Activated CD8-positive, alpha-beta memory T cell treated with anti-CD3 and anti-CD28 coated beads for 4 hours (primary cell): ENCODE data around the gene CAPZA1.

Experiments used
- DNase-seq, 2 donors: peaks; one replicate each; pipeline ENCODE4 v3.0.0-alpha.2; 2020; ENCODE audit warnings: low read depth in 2 of 2

The CAPZA1 gene

GRCh38 chr1:112676543-112676942, 56.9 kb downstream of the CAPZA1 start:
- no peak for DNase-seq

- DNase-seq = no peak
Measured at GRCh38 chr1:112677501-112677900, 57.9 kb downstream of the CAPZA1 start.

DNA sequence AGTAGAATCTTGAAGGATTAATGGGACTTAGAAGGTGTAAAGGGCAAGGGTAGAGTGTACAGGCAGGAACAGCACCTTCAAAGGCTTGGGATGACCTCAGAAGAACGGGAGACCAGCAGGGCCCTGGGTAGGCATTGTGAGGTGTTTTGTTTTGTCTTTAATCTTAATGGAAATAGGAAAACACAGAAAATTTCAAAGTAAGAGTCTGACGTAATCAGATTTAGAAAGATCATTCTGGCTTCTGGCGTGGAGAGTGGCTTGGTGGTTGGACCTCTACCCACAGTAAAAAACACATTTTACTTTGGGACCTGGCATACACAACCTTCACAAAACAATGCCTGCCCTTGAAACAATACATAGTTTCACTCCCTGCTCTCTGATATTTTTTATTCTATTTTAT, 59.0 kb downstream of the CAPZA1 start:
- DNase-seq = no peak

GRCh38 chr1:112685913-112686312, 66.3 kb downstream of the CAPZA1 start:
- DNase-seq = no peak

GRCh38 chr1:112686417-112686816, 66.8 kb downstream of the CAPZA1 start:
- no peak for DNase-seq

- DNase-seq = no peak
Measured at GRCh38 chr1:112686835-112687234, 67.2 kb downstream of the CAPZA1 start.

DNA sequence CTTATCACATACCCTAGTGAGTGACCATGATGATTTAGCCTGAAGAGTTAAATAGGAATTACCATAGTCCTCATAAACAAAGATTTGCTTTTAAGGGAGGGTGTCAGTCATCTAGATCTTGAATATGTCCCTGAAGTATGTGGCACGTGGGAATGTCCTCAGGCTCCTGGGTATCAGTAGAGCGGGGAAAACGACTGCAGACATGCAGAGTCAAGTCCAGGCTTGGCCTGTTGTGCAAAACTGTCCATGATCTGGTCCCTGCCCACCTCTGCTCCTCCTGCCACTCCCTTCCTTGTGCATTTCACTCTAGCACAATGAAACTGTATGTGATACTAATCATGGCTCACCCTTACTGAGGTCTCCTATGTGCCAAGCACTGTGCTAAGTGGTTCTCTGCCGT, 67.7 kb downstream of the CAPZA1 start:
- no peak for DNase-seq

GRCh38 chr1:112687785-112688496, 68.3 kb downstream of the CAPZA1 start:
- DNase-seq = no peak

DNA sequence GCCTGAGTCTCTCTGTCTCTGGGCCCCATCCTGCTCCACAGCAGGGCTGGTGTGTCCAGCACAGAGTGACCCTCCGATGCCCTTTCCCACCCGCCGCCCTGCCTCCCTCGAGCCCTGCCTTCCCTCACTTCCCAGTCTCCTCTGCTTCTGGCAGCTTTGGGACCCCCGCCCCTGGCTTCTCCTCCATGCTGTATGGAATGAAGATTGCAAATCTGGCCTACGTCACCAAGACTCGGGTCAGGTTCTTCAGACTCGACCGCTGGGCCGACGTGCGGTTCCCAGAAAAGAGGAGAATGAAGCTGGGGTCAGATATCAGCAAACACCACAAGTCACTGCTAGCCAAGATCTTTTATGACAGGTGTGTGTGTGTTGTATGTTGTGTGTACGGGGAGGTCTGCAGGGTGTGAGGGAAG, 69.2 kb downstream of the CAPZA1 start:
- DNase-seq = no peak

DNA sequence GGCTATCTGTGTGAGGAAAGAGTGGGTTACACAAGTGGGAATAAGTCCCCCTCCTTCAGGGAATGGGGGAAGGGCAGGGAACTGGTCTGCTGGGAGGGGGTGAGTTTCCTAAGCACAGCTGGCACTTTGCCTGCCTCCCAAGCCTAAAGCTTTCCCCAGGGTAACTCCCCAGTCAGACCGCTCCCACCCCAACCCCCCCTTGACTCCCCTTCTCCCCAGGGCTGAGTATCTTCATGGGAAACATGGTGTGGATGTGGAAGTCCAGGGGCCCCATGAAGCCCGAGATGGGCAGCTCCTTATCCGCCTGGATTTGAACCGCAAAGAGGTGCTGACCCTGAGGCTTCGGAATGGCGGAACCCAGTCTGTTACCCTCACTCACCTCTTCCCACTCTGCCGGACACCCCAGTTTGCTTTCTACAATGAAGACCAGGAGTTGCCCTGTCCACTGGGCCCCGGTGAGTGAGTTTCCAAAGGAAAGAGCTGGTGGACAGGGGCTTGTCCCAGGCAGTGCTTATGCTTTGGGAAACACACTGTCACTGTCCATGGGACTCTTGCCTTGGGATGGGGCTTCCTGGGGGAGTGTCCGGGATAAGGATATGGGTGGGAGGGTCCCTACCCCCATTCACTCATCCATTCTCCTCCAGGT, 69.7 kb downstream of the CAPZA1 start:
- DNase-seq = no peak

- DNase-seq = no peak
Measured at GRCh38 chr1:112689842-112690237, 70.2 kb downstream of the CAPZA1 start.

DNA sequence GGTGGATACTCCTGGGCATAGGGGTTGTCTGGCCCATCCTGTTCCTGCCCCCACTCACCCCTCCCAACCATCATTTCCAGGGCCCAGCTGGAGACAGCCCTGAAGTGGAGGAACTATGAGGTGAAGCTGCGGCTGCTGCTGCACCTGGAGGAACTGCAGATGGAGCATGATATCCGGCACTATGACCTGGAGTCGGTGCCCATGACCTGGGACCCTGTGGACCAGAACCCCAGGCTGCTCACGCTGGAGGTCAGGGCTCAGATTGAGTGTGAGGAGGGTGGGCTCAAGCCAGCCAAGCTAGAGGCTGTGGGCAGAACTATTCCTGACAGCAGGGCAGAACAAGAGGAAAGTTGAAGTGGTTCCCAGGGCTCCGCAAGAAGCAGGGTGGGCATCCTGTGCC, 73.0 kb downstream of the CAPZA1 start:
- no peak for DNase-seq

- DNase-seq = no peak
Measured at GRCh38 chr1:112693821-112694220, 74.2 kb downstream of the CAPZA1 start.

- DNase-seq = no peak
Measured at GRCh38 chr1:112694363-112694929, 74.8 kb downstream of the CAPZA1 start.

- no peak for DNase-seq
Measured at GRCh38 chr1:112695276-112695675, 75.6 kb downstream of the CAPZA1 start.

GRCh38 chr1:112696578-112697314, 77.1 kb downstream of the CAPZA1 start:
- DNase-seq = no peak

DNA sequence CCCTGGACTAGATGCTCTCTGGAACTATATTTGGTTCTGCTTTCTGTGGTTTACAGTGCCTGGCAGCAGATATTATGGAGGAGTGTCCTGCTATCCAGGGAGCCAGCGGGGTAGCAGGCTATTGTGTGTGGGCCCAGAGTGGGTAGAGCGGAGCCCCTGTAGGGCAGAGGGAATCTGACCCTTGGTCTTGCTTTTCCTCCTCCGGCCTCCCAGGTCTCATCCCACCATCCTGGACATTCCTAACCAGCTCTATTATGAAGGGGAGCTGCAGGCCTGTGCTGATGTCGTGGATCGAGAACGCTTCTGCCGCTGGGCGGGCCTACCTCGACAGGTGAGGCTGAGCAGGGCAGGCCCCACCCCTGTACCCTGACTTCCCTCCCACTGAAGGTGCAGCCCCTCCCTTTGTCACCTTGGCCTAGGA, 78.2 kb downstream of the CAPZA1 start:
- DNase-seq = no peak

DNA sequence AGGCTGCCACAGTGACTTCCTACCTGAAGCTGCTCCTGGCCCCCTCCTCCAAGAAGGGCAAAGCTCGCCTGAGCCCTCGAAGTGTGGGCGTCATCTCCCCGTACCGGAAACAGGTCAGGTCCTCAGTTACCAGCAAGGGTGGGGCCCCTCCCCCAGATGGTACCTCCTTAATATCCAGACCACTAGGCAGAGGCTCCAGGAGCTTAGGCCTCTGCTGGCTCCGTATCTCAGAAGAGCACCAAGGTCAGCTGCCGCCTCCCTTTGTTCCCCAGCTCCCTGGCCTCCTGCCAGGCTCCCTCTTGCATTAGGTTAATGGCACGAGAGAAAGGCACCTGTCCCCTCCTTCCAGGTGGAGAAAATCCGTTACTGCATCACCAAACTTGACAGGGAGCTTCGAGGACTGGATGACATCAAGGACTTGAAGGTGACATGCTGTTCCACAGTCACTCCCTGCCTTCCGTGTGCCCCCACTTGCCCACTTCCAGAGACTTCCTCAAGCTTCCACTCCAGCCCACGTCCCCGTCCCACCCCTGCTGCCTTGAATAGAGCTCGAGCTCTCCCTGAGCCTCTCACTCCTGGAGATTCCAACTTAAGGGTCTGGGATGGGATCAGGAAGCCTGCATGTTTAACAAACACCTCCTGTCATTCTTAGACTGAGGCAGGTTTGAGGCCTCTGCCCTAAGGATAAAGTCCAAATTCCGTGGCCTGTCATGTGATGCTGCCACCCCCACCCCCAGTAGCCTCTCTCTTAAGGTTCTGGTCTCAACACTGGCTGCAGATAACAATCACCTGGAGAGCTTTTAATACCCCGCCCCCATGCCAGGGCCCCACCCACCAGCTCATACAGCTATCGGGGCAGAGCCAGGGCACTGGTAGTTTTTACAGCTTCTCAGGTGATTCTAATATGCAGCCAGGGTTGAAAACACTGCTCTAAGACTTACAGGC, 79.0 kb downstream of the CAPZA1 start:
- DNase-seq = no peak

DNA sequence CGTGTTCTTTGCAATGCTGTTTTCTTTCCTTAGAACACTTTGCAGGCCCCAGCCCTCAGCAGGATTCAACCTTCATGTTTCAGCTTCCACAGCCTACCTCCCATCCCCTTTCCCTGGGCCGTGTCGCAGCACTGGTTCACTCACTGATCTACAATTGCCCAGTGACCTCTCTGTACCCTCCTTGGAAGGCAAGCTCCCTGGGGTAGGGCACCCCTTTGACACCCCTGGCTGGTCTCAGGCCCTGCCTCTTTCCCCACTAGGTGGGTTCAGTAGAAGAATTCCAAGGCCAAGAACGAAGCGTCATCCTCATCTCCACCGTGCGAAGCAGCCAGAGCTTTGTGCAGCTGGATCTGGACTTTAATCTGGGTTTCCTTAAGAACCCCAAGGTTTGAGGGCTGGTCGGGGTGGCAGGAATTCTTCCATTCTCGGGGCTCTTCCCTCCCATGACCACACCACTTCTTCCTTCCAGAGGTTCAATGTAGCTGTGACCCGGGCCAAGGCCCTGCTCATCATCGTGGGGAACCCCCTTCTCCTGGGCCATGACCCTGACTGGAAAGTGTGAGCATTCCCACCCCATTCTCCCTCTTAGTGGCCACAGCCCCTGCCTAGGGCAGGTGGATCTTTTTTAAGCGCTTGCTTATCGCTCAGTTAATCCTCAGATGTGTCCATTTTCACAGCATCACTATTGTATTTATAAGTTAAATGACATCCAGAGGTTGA, 80.0 kb downstream of the CAPZA1 start:
- DNase-seq = no peak

- DNase-seq = peak; percentile 55 to 65
Measured at GRCh38 chr1:112700290-112701226, 80.9 kb downstream of the CAPZA1 start.
